HG03521 (cell line): ENCODE results near the gene LRRC8D.
"Not testable (repeated sequence)": the region's sequence is repeated elsewhere in the genome, so short reads cannot be mapped to it uniquely, and the experiment has no call there.

Experiments
- ATAC-seq: cut with Tn5 transposase; IDR thresholded peaks from one replicate; pipeline ENCODE4 v1.9.1; 2021; ENCODE audit warnings: mild to moderate bottlenecking, moderate library complexity; ENCODE audit not compliant: unreplicated experiment

The LRRC8D gene

GRCh38 chr1:89908672-89909436 is 88.0 kb downstream of the LRRC8D start:
- no peak for ATAC-seq

- no peak for ATAC-seq
Measured at GRCh38 chr1:89910268-89910667, 89.4 kb downstream of the LRRC8D start.

- no peak for ATAC-seq
Measured at GRCh38 chr1:89910780-89911179, 89.9 kb downstream of the LRRC8D start.

GRCh38 chr1:89911191-89911991 is 90.6 kb downstream of the LRRC8D start:
- ATAC-seq = no peak

GRCh38 chr1:89912073-89912472 is 91.2 kb downstream of the LRRC8D start:
- no peak for ATAC-seq

- no peak for ATAC-seq
Measured at GRCh38 chr1:89913353-89914095, 92.7 kb downstream of the LRRC8D start.

- ATAC-seq = no peak
Measured at GRCh38 chr1:89917353-89917752, 96.5 kb downstream of the LRRC8D start.

- no peak for ATAC-seq
Measured at GRCh38 chr1:89918127-89918793, 97.4 kb downstream of the LRRC8D start.

- no peak for ATAC-seq
Measured at GRCh38 chr1:89918794-89919155, 97.9 kb downstream of the LRRC8D start.

- ATAC-seq = no peak
Measured at GRCh38 chr1:89919174-89919573, 98.3 kb downstream of the LRRC8D start.

GRCh38 chr1:89922911-89923310 is 102.1 kb downstream of the LRRC8D start:
- ATAC-seq = no peak

- ATAC-seq = no peak
Measured at GRCh38 chr1:89923517-89923916, 102.7 kb downstream of the LRRC8D start.

GRCh38 chr1:89924075-89924474 is 103.2 kb downstream of the LRRC8D start:
- ATAC-seq = not testable (repeated sequence)

- ATAC-seq = no peak
Measured at GRCh38 chr1:89927049-89927448, 106.2 kb downstream of the LRRC8D start.

GRCh38 chr1:89927478-89927877 is 106.6 kb downstream of the LRRC8D start:
- no peak for ATAC-seq

- no peak for ATAC-seq
Measured at GRCh38 chr1:89928506-89928905, 107.7 kb downstream of the LRRC8D start.

GRCh38 chr1:89929467-89930063 is 108.7 kb downstream of the LRRC8D start:
- no peak for ATAC-seq

- ATAC-seq = no peak
Measured at GRCh38 chr1:89930579-89930978, 109.7 kb downstream of the LRRC8D start.

GRCh38 chr1:89931964-89932363 is 111.1 kb downstream of the LRRC8D start:
- ATAC-seq = no peak

- no peak for ATAC-seq
Measured at GRCh38 chr1:89932598-89933364, 111.9 kb downstream of the LRRC8D start.
